Measurements from ENCODE around the gene ATF7. TPM values are rescaled to one million over a fixed set of nuclear protein-coding genes. Genes with fewer than 3 reads are reported as not detected.

The ATF7 gene
- total RNA-seq, 1 donor from 2014 or later, result 14.2 TPM

GRCh38 chr12:53594897-53595615 is 31.1 kb downstream of the ATF7 start:
- Histone ChIP-seq H3K4me3 (ENCODE audit: low read depth, low read length) (no peak overlapping the region), H3K27me3 (ENCODE audit: control insufficient read depth, insufficient read depth, low read length) (no peaks in the 10 kb centered on the region)
- no peak for DNase-seq (ENCODE audit: low read depth)

GRCh38 chr12:53593707-53594106 is 32.5 kb downstream of the ATF7 start:
- Histone ChIP-seq H3K4me3 (ENCODE audit: low read depth, low read length) (no peak overlapping the region), H3K36me3 (ENCODE audit: control insufficient read depth, insufficient read depth, low read length) (no peaks in the 10 kb centered on the region), H3K27me3 (ENCODE audit: control insufficient read depth, insufficient read depth, low read length) (no peaks in the 10 kb centered on the region)
- no peak for DNase-seq (ENCODE audit: low read depth)
- no peak for TF ChIP-seq CTCF (IDR thresholded peaks at IDR 0.05; ENCODE audit: insufficient read depth, low read length, poor library complexity, severe bottlenecking)

More at GRCh38 chr12:53594897-53595615, 31.1 kb downstream of the ATF7 start:
- no peaks in the 10 kb centered on the region for H3K36me3 ChIP-seq (ENCODE audit: control insufficient read depth, insufficient read depth, low read length)
- TF ChIP-seq CTCF (IDR thresholded peaks at IDR 0.05; ENCODE audit: insufficient read depth, low read length, poor library complexity, severe bottlenecking), result no peak

GRCh38 chr12:53593031-53593430 is 33.2 kb downstream of the ATF7 start:
- no peak for DNase-seq (ENCODE audit: low read depth)
- H3K27me3 ChIP-seq (ENCODE audit: control insufficient read depth, insufficient read depth, low read length), result no peaks in the 10 kb centered on the region
- no peak for TF ChIP-seq CTCF (IDR thresholded peaks at IDR 0.05; ENCODE audit: insufficient read depth, low read length, poor library complexity, severe bottlenecking)
- no peak overlapping the region for H3K4me3 ChIP-seq (ENCODE audit: low read depth, low read length)
- no peaks in the 10 kb centered on the region for H3K36me3 ChIP-seq (ENCODE audit: control insufficient read depth, insufficient read depth, low read length)

GRCh38 chr12:53592426-53592825 is 33.8 kb downstream of the ATF7 start:
- no peaks in the 10 kb centered on the region for H3K27me3 ChIP-seq (ENCODE audit: control insufficient read depth, insufficient read depth, low read length)
- no peaks in the 10 kb centered on the region for H3K36me3 ChIP-seq (ENCODE audit: control insufficient read depth, insufficient read depth, low read length)
- no peak for DNase-seq (ENCODE audit: low read depth)
- no peak overlapping the region for H3K4me3 ChIP-seq (ENCODE audit: low read depth, low read length)
- no peak for TF ChIP-seq CTCF (IDR thresholded peaks at IDR 0.05; ENCODE audit: insufficient read depth, low read length, poor library complexity, severe bottlenecking)

GRCh38 chr12:53591301-53592206 is 34.6 kb downstream of the ATF7 start:
- H3K4me3 ChIP-seq (ENCODE audit: low read depth, low read length), result no peak overlapping the region
- H3K27me3 ChIP-seq (ENCODE audit: control insufficient read depth, insufficient read depth, low read length), result no peaks in the 10 kb centered on the region
- no peaks in the 10 kb centered on the region for H3K36me3 ChIP-seq (ENCODE audit: control insufficient read depth, insufficient read depth, low read length)
- TF ChIP-seq CTCF (IDR thresholded peaks at IDR 0.05; ENCODE audit: insufficient read depth, low read length, poor library complexity, severe bottlenecking), result no peak
- DNase-seq (ENCODE audit: low read depth), result no peak

All from kidney epithelial cell (primary cell).